K562 (cell line): ENCODE results near the gene CCND3. TPM values are rescaled to one million over a fixed set of nuclear protein-coding genes. Genes with fewer than 3 reads are reported as not detected.

Experiments
- ARID4B ChIP-seq: sonication (generic); formaldehyde crosslinking; IDR thresholded peaks from 2 replicates; pipeline ENCODE4 v1.8.0; 2022; ENCODE audit warnings: mild to moderate bottlenecking, missing genetic modification reagents
- CBFB ChIP-seq: sonication (generic); formaldehyde crosslinking; IDR thresholded peaks from 2 replicates; pipeline ENCODE4 v1.4.0; 2020; ENCODE audit warnings: mild to moderate bottlenecking, missing genetic modification reagents
- ELK1 ChIP-seq: sonication (generic); formaldehyde crosslinking; IDR thresholded peaks from 2 replicates; pipeline ENCODE4 v1.8.1; 2022; ENCODE audit warnings: missing genetic modification reagents
- KAT7 ChIP-seq: sonication (generic); formaldehyde crosslinking; IDR thresholded peaks from 2 replicates; pipeline ENCODE4 v1.8.0; 2022; ENCODE audit warnings: missing genetic modification reagents, mild to moderate bottlenecking, borderline replicate concordance
- L3MBTL2 ChIP-seq: fragments of 450-650 bp; IDR thresholded peaks from 2 replicates; pipeline ENCODE4 v1.6.1; 2016; ENCODE audit warnings: mild to moderate bottlenecking, moderate library complexity
- LCOR ChIP-seq: sonication (generic); formaldehyde crosslinking; IDR thresholded peaks from 2 replicates; pipeline ENCODE4 v1.8.0; 2022; ENCODE audit warnings: mild to moderate bottlenecking, missing genetic modification reagents
- MLX ChIP-seq, 2 experiments: fragments of 450-650 bp in 1 of 2; sonication (generic) in 1 of 2; formaldehyde crosslinking; conservative IDR thresholded peaks; 2 replicates each; pipeline versions ENCODE4 v1.4.0 to v1.8.1; 2020 to 2022; ENCODE audit warnings: mild to moderate bottlenecking in 1 of 2, missing genetic modification reagents in 1 of 2
- MXI1 ChIP-seq: IDR thresholded peaks from 2 replicates; pipeline ENCODE4 v1.6.1; 2011; ENCODE audit warnings: low read depth, mild to moderate bottlenecking, improper control_type of control experiment, low read length
- NFXL1 ChIP-seq: fragments of 450-650 bp; formaldehyde crosslinking; IDR thresholded peaks from 2 replicates; pipeline ENCODE4 v1.4.0; 2021; ENCODE audit warnings: mild to moderate bottlenecking
- NRF1 ChIP-seq, 2 experiments: fragments of 450-650 bp; IDR thresholded peaks in 1 of 2; conservative IDR thresholded peaks in 1 of 2; 2 replicates each; pipeline ENCODE4 v1.6.1; 2014; ENCODE audit warnings: mild to moderate bottlenecking in 2 of 2
- POLR2B ChIP-seq: fragments of 450-650 bp; IDR thresholded peaks from 2 replicates; pipeline ENCODE4 v1.6.1; 2018; ENCODE audit warnings: low read depth; ENCODE audit not compliant: partially characterized antibody
- RHOXF2B ChIP-seq: fragments of 250-450 bp; sonication (Bioruptor Pico); conservative IDR thresholded peaks from 2 replicates; pipeline ENCODE4 v1.5.1; 2021
- SUPT5H ChIP-seq: fragments of 450-650 bp; IDR thresholded peaks from 2 replicates; pipeline ENCODE4 v1.6.1; 2016
- THRB ChIP-seq: fragments of 450-650 bp; formaldehyde crosslinking; conservative IDR thresholded peaks from 2 replicates; pipeline ENCODE4 v1.4.0; 2022; ENCODE audit warnings: mild to moderate bottlenecking, missing genetic modification characterization
- XRCC4 ChIP-seq: IDR thresholded peaks from one replicate; pipeline ENCODE4 v1.6.1; 2011; ENCODE audit not compliant: insufficient read depth, insufficient read length; ENCODE audit errors: extremely low read depth
- ZNF324 ChIP-seq: fragments of 250-450 bp; sonication (Bioruptor Pico); IDR thresholded peaks from 2 replicates; pipeline ENCODE4 v1.4.0; 2020; ENCODE audit warnings: mild to moderate bottlenecking
- ZNF644 ChIP-seq: fragments of 200-800 bp; sonication (Bioruptor generic); IDR thresholded peaks from 2 replicates; pipeline ENCODE4 v1.6.1; 2016; ENCODE audit warnings: low read depth, missing genetic modification characterization, missing compliant biosample characterization
- ZNF717 ChIP-seq: fragments of 250-450 bp; sonication (Bioruptor Pico); IDR thresholded peaks from 2 replicates; pipeline ENCODE4 v1.5.0; 2021
- polyA plus RNA-seq, 8 experiments: library from polyadenylated mRNA; depleted of rRNA in 4 of 8; stranded (reverse) in 5 of 8; unstranded in 3 of 8; fragments of >200 nt; fragmentation: Nextera tagmentation in 2 of 8; fragmentation: Illumina TruSeq in 1 of 8; extraction: Ambion mirVana in 2 of 8; extraction: Trizol in 1 of 8; gene quantifications; 2 replicates each; pipeline versions ENCODE4 v1.2.1 to v1.2.3, GENCODE V29; 2011 to 2014; ENCODE audit warnings: inconsistent platforms in 1 of 8, missing spikeins in 1 of 8
- total RNA-seq, 7 experiments: library from RNA; depleted of rRNA in 6 of 7; stranded (reverse); fragments of >200 nt in 6 of 7; fragmentation: Illumina TruSeq in 2 of 7; extraction: Trizol in 2 of 7; gene quantifications; 2 replicates each; pipeline versions ENCODE4 v1.2.1 to v1.2.3, GENCODE V29; 2011 to 2021; ENCODE audit warnings: low replicate concordance in 1 of 7
- TF ChIP-seq, protein P1 (sequence below): fragments of 250-450 bp; sonication (Bioruptor Pico); IDR thresholded peaks from 2 replicates; pipeline ENCODE4 v1.8.0; 2022; ENCODE audit warnings: moderate library complexity, mild to moderate bottlenecking, inconsistent platforms

The CCND3 gene
- total and polyA plus RNA-seq, 9 of the 15 experiments (the other 6 are each of a cell fraction or from before 2014, with no cell fraction given) = 21.5 to 204 (median 97.4) TPM

DNA sequence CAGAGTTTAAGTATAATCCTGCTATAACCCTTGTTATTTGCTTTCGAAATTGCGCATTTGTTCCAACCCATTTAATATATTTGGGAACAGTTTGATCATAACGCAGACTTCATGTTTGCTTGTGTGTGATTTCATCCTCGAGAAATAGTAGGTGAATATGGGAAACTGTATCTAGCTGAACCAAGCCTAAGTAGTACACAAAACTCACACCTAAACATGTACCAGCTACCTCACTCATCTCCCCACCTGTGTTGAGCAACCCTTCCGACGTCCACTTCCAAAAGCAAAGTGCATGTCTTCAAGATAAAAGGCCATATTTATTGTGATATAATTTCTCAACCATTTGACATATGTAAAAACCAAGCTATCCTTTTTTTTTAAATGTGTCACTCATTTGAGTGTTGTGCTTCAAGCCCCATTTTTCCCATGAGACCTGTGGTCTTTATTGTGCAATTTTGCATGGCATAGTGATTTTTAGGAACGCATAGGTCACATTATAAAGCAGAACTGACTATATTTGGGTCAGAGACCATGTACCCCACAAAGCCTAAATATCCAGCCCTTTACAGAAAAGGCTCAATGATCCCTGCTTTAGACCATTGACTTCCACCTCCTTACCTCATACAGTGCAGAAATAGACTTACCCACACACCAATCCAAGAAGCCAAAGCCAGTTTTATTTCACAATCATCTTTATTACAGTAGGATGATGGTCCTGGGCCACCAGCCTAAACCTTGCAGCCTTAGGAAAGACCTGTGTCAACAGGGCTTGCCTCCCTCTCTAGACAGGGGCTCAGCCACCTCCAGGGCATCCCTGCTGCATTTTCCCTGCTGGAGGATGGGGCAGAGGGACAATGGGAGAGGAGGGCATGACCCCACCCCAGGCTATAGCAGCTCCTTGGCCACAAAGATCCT lies 7.1 kb downstream of the CCND3 start (continued):
- 0 out of 2 replicates have a peak, but pooled peaks have one; percentile 30 for TF ChIP-seq THRB
- TF ChIP-seq, protein P1, sequence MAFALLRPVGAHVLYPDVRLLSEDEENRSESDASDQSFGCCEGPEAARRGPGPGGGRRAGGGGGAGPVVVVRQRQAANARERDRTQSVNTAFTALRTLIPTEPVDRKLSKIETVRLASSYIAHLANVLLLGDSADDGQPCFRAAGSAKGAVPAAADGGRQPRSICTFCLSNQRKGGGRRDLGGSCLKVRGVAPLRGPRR (CRISPR knock-in tag) = no peak
- TF ChIP-seq ZNF717 (CRISPR knock-in tag) = 0 out of 2 replicates have a peak, but pooled peaks have one; percentile 12
- TF ChIP-seq RHOXF2B (CRISPR knock-in tag) = 0 out of 2 replicates have a peak, but pooled peaks have one; percentile 65
- peak; percentile 43; the same call in 1 of the 2 replicates for TF ChIP-seq ARID4B (CRISPR knock-in tag)
- no peak for TF ChIP-seq ZNF644
- no peak for TF ChIP-seq ELK1 (CRISPR knock-in tag)
- TF ChIP-seq KAT7 (CRISPR knock-in tag) = 0 out of 2 replicates have a peak, but pooled peaks have one; percentile 41
- TF ChIP-seq MXI1 = no peak
- TF ChIP-seq POLR2B = peak; percentile 57
- TF ChIP-seq XRCC4 = no peak
- no peak for TF ChIP-seq NRF1 (conservative IDR thresholded peaks at IDR 0.05 in 1 of 2, IDR thresholded peaks at IDR 0.05 in 1 of 2)
- peak; percentile 49; the same call in 1 of the 2 replicates for TF ChIP-seq LCOR
- TF ChIP-seq CBFB (CRISPR knock-in tag) = no peak
- peak; percentile 82 for TF ChIP-seq SUPT5H
- 0 out of 4 replicates have a peak, but pooled peaks of 1 of the 2 experiments have one; percentile 57 for TF ChIP-seq MLX (CRISPR knock-in tag; conservative IDR thresholded peaks at IDR 0.05)
- peak; percentile 46; the same call in 1 of the 2 replicates for TF ChIP-seq NFXL1 (CRISPR knock-in tag)
- TF ChIP-seq ZNF324 (CRISPR knock-in tag) = 0 out of 2 replicates have a peak, but pooled peaks have one; percentile 41
- no peak for TF ChIP-seq L3MBTL2
